Choroid plexus epithelial cell (primary cell): ENCODE data around the gene BCAR1.

Experiments
- DNase-seq: peaks from one replicate; pipeline ENCODE4 v3.0.0-alpha.2; 2010; ENCODE audit warnings: low read depth
- H3K4me3 ChIP-seq: 2 replicates; pipeline ENCODE4 v1.5.1; 2011; ENCODE audit warnings: low read depth, mild to moderate bottlenecking, control low read depth, low read length, moderate library complexity
- CTCF ChIP-seq: conservative IDR thresholded peaks from 2 replicates; pipeline ENCODE4 v1.5.1; 2011; ENCODE audit warnings: low read depth, mild to moderate bottlenecking, control low read depth, inconsistent platforms, low read length, moderate library complexity

Gene BCAR1

GRCh38 chr16:75229172-75230031 is 22.0 kb downstream of the BCAR1 start:
- no peak for DNase-seq
- H3K4me3 ChIP-seq, result no peak overlapping the region
- no peak for TF ChIP-seq CTCF

GRCh38 chr16:75228143-75228976 is 23.1 kb downstream of the BCAR1 start:
- TF ChIP-seq CTCF, result no peak
- H3K4me3 ChIP-seq, result no peak overlapping the region
- DNase-seq, result no peak

- no peak overlapping the region for H3K4me3 ChIP-seq
- DNase-seq, result no peak
Measured at GRCh38 chr16:75227361-75228142, 23.9 kb downstream of the BCAR1 start.

GRCh38 chr16:75226550-75227360 is 24.7 kb downstream of the BCAR1 start:
- DNase-seq, result no peak
- TF ChIP-seq CTCF, result no peak
- H3K4me3 ChIP-seq, result no peak overlapping the region

More at GRCh38 chr16:75227361-75228142, 23.9 kb downstream of the BCAR1 start:
- TF ChIP-seq CTCF, result no peak

GRCh38 chr16:75225678-75226515 is 25.5 kb downstream of the BCAR1 start:
- no peak for TF ChIP-seq CTCF
- DNase-seq, result no peak
- no peak overlapping the region for H3K4me3 ChIP-seq
